ENCODE measurements around the gene SMIM20.

SMIM20 gene

DNA sequence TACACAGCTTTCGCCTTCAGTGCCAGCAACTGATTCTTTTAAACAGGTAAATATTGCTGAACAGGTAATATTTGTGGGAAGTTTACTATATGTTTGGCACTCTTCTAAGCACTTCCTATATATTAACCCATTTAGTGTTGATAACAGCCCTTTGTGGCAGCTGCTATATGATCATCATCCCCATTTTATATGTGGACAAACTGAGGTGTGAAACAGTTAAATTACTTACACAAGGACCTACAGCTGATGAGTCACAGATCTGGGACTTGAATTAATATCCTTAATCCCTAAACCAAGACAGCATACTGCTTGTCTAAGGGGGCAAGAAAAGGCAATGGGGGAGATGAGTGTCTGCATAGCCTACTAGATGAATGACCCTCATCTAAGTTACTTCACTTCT lies 2.9 kb downstream of the SMIM20 start:
- TF ChIP-seq, protein P1, sequence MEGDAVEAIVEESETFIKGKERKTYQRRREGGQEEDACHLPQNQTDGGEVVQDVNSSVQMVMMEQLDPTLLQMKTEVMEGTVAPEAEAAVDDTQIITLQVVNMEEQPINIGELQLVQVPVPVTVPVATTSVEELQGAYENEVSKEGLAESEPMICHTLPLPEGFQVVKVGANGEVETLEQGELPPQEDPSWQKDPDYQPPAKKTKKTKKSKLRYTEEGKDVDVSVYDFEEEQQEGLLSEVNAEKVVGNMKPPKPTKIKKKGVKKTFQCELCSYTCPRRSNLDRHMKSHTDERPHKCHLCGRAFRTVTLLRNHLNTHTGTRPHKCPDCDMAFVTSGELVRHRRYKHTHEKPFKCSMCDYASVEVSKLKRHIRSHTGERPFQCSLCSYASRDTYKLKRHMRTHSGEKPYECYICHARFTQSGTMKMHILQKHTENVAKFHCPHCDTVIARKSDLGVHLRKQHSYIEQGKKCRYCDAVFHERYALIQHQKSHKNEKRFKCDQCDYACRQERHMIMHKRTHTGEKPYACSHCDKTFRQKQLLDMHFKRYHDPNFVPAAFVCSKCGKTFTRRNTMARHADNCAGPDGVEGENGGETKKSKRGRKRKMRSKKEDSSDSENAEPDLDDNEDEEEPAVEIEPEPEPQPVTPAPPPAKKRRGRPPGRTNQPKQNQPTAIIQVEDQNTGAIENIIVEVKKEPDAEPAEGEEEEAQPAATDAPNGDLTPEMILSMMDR (conservative IDR thresholded peaks at IDR 0.05; ENCODE audit: low read depth, low read length), result no peak
- no peak for DNase-seq (ENCODE audit: low read depth)
- no peak overlapping the region for H3K4me3 ChIP-seq (ENCODE audit: low read depth, low read length)

DNA sequence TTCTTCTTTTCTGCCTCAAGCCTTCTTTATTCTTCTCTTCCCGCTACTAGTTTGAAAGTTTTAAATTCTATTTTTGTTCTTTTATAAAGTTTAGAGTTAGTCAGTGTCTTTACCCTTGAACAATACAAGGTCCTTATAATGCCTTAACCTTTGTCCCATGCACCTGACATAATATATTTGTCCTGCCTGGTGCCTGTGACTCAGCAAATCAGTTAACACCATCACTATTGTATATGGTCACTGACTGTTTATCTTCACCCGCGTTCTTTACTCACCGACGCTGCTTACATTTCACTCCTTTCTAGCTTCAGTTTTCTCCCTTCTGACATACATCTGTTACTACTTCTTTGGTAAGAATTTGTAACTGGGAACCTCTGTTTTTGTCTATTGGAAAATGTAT lies 5.7 kb downstream of the SMIM20 start:
- no peak overlapping the region for H3K4me3 ChIP-seq (ENCODE audit: low read depth, low read length)
- TF ChIP-seq, protein P1 (conservative IDR thresholded peaks at IDR 0.05; ENCODE audit: low read depth, low read length), result no peak
- DNase-seq (ENCODE audit: low read depth), result no peak

DNA sequence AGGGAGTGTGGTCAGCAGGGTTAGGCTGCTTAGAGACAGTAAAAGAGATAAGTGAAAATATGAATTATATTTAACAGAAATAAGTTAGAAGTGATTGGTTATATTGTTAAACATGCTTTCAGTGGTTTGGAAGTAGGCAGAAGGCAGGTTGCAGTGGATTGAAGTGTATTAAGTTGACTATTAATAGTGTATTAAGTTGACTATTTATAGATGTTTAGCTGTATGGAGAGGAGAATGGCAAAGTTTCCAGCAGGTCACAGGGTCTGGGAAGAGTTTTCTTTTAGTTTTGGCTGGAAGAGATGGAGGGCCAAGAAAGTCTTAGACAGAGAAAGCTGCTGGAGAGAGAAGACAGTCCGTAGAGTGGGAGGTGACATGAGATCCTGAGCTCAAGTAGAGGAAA lies 7.9 kb downstream of the SMIM20 start:
- no peak for DNase-seq (ENCODE audit: low read depth)
- TF ChIP-seq, protein P1 (conservative IDR thresholded peaks at IDR 0.05; ENCODE audit: low read depth, low read length), result no peak
- H3K4me3 ChIP-seq (ENCODE audit: low read depth, low read length), result no peak overlapping the region

GRCh38 chr4:25922812-25923369 lies 8.9 kb downstream of the SMIM20 start:
- DNase-seq (ENCODE audit: low read depth), result no peak
- TF ChIP-seq, protein P1 (conservative IDR thresholded peaks at IDR 0.05; ENCODE audit: low read depth, low read length), result no peak
- no peak overlapping the region for H3K4me3 ChIP-seq (ENCODE audit: low read depth, low read length)

- TF ChIP-seq, protein P1 (conservative IDR thresholded peaks at IDR 0.05; ENCODE audit: low read depth, low read length), result no peak
- no peak for DNase-seq (ENCODE audit: low read depth)
- H3K4me3 ChIP-seq (ENCODE audit: low read depth, low read length), result no peak overlapping the region
These were observed 9.7 kb downstream of the SMIM20 start for GRCh38 chr4:25923745-25924144.

GRCh38 chr4:25925486-25926201 lies 11.6 kb downstream of the SMIM20 start:
- TF ChIP-seq, protein P1 (conservative IDR thresholded peaks at IDR 0.05; ENCODE audit: low read depth, low read length), result peak; percentile 89
- H3K4me3 ChIP-seq (ENCODE audit: low read depth, low read length), result no peak overlapping the region
- DNase-seq (ENCODE audit: low read depth), result peak; percentile 78

DNA sequence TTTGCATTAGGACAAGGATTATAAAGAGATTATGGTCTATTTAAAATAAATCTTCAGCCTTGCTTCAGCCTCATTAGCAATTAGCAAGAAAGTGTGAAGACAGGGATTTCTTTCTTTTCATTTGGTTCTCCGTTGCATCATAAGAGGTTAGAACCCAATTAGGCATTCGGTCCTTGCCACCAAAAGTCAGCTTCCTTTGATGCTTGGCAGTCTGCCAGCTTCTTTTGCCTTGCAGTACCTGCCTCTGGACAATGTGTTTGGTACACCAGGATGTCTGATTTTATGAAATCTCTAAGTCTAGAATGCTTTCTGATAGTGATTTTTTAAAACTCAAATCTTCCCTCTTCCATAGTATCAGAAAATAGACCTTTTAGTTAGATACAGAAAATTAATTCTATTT lies 12.4 kb downstream of the SMIM20 start:
- H3K4me3 ChIP-seq (ENCODE audit: low read depth, low read length), result no peak overlapping the region
- no peak for DNase-seq (ENCODE audit: low read depth)
- TF ChIP-seq, protein P1 (conservative IDR thresholded peaks at IDR 0.05; ENCODE audit: low read depth, low read length), result no peak
